Measurements from ENCODE around the gene MRTFA. TPM values are rescaled to one million over a fixed set of nuclear protein-coding genes. Genes with fewer than 3 reads are reported as not detected.

MRTFA gene
- total RNA-seq, 1 donor: 34.0 TPM

DNA sequence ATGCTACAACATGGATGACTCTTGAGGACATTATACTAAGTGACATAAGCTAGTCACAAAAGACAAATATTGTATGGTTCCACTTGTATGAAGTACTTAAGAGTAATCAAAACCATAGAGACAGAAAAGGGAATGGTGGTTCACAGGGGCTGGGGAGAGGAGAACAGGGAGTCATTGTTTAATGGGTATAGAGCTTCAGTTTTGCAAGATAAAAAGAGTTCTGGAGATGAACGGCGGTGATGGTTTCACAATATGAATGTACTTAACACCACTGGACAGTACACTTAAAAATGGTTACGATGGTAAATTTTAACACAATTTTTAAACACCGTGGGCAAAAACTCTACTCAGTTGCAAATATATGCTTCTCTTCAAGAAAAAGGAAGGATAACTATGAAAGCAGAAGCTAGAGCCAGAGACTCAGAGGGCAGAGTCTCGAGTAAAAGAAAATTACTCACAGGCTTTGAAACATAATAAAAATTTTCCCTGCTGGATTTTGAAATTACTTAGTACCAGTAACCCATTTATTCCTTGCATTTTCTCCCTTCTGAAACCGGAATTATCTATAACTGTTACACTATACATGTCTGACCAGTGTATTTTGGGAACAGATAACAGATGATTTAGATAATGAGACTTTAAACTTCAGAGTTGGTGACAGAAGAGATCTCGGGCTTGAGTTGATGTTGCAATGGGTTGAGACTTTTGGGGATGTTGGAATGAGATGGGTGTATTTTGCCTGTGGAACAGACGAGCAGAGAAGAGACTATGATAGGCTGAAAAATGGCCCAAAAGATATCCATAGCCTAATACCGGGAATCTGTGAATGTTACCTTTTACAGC lies 15.0 kb downstream of the MRTFA start:
- Histone ChIP-seq H3K4me3 (ENCODE audit: insufficient read depth, low read length) (no peak overlapping the region), H4K20me1 (ENCODE audit: insufficient read depth, low read length) (peaks cover 46% of the 10 kb centered on the region), H3K4me2 (ENCODE audit: insufficient read depth, low read length) (no peak overlapping the region), H3K9me3 (ENCODE audit: low read depth, low read length) (no peaks in the 10 kb centered on the region), H3K4me1 (ENCODE audit: insufficient read depth, low read length) (no peaks in the 10 kb centered on the region), H3K36me3 (ENCODE audit: insufficient read depth, low read length) (no peaks in the 10 kb centered on the region), H3K79me2 (ENCODE audit: insufficient read depth, low read length) (peaks cover 80% of the 10 kb centered on the region), H3K27ac (ENCODE audit: low read depth, low read length) (no peak overlapping the region), H2AFZ (ENCODE audit: low read length) (no peak overlapping the region), H3K27me3 (ENCODE audit: insufficient read depth, low read length) (no peaks in the 10 kb centered on the region)
- DNase-seq (ENCODE audit: insufficient read length, low spot score, missing footprints): no peak
- TF ChIP-seq, protein P1, sequence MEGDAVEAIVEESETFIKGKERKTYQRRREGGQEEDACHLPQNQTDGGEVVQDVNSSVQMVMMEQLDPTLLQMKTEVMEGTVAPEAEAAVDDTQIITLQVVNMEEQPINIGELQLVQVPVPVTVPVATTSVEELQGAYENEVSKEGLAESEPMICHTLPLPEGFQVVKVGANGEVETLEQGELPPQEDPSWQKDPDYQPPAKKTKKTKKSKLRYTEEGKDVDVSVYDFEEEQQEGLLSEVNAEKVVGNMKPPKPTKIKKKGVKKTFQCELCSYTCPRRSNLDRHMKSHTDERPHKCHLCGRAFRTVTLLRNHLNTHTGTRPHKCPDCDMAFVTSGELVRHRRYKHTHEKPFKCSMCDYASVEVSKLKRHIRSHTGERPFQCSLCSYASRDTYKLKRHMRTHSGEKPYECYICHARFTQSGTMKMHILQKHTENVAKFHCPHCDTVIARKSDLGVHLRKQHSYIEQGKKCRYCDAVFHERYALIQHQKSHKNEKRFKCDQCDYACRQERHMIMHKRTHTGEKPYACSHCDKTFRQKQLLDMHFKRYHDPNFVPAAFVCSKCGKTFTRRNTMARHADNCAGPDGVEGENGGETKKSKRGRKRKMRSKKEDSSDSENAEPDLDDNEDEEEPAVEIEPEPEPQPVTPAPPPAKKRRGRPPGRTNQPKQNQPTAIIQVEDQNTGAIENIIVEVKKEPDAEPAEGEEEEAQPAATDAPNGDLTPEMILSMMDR (IDR thresholded peaks at IDR 0.05; ENCODE audit: extremely low read depth, low read depth, low read length): no peak

DNA sequence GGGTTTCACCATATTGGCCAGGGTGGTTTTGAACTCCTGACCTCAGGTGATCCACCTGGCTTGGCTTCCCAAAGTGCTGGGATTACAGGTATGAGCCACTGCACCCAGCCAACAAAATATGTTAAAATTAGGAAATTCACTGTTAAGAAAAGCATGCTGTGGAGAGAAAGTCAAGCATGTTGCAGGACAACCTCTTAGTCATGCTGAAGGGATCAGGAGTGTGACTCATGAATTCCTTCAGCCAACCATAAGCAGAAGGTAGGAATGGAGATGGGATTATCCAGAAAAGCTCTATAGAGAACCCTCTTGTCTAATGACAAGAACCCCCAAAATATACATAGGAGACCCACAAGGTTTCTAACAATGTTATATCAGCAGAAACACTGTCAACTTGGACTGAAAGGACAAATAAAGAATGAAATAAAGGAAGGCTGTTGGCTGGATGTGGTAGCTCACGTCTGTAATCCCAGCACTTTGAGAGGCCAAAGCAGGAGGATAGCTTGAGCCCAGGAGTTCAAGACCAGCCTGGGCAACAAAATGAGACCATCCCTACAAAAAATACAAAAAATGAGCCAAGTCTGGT lies 16.0 kb downstream of the MRTFA start:
- no peak overlapping the region for H3K27ac ChIP-seq (ENCODE audit: low read depth, low read length)
- H2AFZ ChIP-seq (ENCODE audit: low read length): no peak overlapping the region
- TF ChIP-seq, protein P1 (IDR thresholded peaks at IDR 0.05; ENCODE audit: extremely low read depth, low read depth, low read length): no peak
- H3K36me3 ChIP-seq (ENCODE audit: insufficient read depth, low read length): no peaks in the 10 kb centered on the region
- no peak overlapping the region for H3K4me3 ChIP-seq (ENCODE audit: insufficient read depth, low read length)
- peaks cover 79% of the 10 kb centered on the region for H3K79me2 ChIP-seq (ENCODE audit: insufficient read depth, low read length)
- no peaks in the 10 kb centered on the region for H3K4me1 ChIP-seq (ENCODE audit: insufficient read depth, low read length)
- H3K9me3 ChIP-seq (ENCODE audit: low read depth, low read length): no peaks in the 10 kb centered on the region
- DNase-seq (ENCODE audit: insufficient read length, low spot score, missing footprints): peak; percentile 90
- no peaks in the 10 kb centered on the region for H3K27me3 ChIP-seq (ENCODE audit: insufficient read depth, low read length)
- H4K20me1 ChIP-seq (ENCODE audit: insufficient read depth, low read length): peaks cover 46% of the 10 kb centered on the region
- H3K4me2 ChIP-seq (ENCODE audit: insufficient read depth, low read length): no peak overlapping the region

DNA sequence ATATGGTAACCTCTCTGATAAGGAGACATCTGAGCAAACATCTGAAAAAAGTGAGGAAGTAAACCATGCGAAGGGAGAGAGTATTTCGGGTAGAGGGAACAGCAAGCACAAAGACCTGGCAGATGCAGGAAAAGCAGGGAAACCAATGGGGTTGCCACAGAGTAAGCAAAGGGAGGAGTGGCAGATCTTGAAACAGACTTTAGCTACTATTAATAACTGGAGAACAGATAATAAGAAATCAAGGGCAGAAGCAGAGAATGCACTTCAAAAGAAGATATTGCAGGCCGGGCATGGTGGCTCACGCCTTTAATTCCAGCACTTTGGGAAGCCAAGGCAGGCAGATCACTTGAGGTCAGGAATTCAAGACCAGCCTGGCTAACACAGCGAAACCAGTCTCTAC lies 18.1 kb downstream of the MRTFA start:
- Histone ChIP-seq H3K79me2 (ENCODE audit: insufficient read depth, low read length) (peaks cover 75% of the 10 kb centered on the region), H3K36me3 (ENCODE audit: insufficient read depth, low read length) (no peaks in the 10 kb centered on the region), H2AFZ (ENCODE audit: low read length) (no peak overlapping the region), H3K27ac (ENCODE audit: low read depth, low read length) (no peak overlapping the region), H3K9me3 (ENCODE audit: low read depth, low read length) (no peaks in the 10 kb centered on the region), H3K27me3 (ENCODE audit: insufficient read depth, low read length) (no peaks in the 10 kb centered on the region), H3K4me3 (ENCODE audit: insufficient read depth, low read length) (no peak overlapping the region), H3K4me2 (ENCODE audit: insufficient read depth, low read length) (no peak overlapping the region), H4K20me1 (ENCODE audit: insufficient read depth, low read length) (peaks cover 41% of the 10 kb centered on the region), H3K4me1 (ENCODE audit: insufficient read depth, low read length) (no peaks in the 10 kb centered on the region)
- DNase-seq (ENCODE audit: insufficient read length, low spot score, missing footprints): no peak
- TF ChIP-seq, protein P1 (IDR thresholded peaks at IDR 0.05; ENCODE audit: extremely low read depth, low read depth, low read length): no peak

DNA sequence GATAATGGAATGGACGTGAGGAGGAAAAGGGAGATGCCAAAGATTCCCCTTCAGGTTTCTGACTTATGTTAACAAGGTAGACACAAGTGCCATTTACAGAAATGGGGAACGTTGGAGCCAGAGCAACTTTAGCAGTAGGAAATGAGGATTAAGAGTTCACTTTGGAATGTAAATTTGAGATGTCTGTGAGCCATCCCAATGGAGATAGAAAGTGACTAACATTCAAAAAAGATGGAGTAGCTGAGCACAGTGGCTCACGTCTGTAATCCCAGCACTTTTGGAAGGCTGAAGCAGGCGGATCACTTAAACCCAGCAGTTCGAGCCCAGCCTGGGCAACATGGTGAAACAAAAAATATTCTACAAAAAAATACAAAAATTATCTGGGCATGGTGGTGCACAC lies 19.9 kb downstream of the MRTFA start:
- Histone ChIP-seq H3K4me1 (ENCODE audit: insufficient read depth, low read length) (peaks cover 5% of the 10 kb centered on the region), H3K27ac (ENCODE audit: low read depth, low read length) (no peak overlapping the region), H2AFZ (ENCODE audit: low read length) (no peak overlapping the region), H3K9me3 (ENCODE audit: low read depth, low read length) (no peaks in the 10 kb centered on the region), H3K4me2 (ENCODE audit: insufficient read depth, low read length) (no peak overlapping the region), H3K4me3 (ENCODE audit: insufficient read depth, low read length) (no peak overlapping the region), H4K20me1 (ENCODE audit: insufficient read depth, low read length) (peaks cover 58% of the 10 kb centered on the region), H3K36me3 (ENCODE audit: insufficient read depth, low read length) (no peaks in the 10 kb centered on the region), H3K79me2 (ENCODE audit: insufficient read depth, low read length) (peaks cover 78% of the 10 kb centered on the region), H3K27me3 (ENCODE audit: insufficient read depth, low read length) (no peaks in the 10 kb centered on the region)
- TF ChIP-seq, protein P1 (IDR thresholded peaks at IDR 0.05; ENCODE audit: extremely low read depth, low read depth, low read length): no peak
- no peak for DNase-seq (ENCODE audit: insufficient read length, low spot score, missing footprints)

All from osteoblast (primary cell).